Vagina (tissue), 2 donors: Measurements from ENCODE around the gene NRAP.

Experiments used
- CTCF ChIP-seq, 3 experiments: fragments of 450-650 bp in 2 of 3; fragments of 200-600 bp in 1 of 3; sonication (generic) in 1 of 3; IDR thresholded peaks; one replicate each; pipeline ENCODE4 v1.5.1; 2017 to 2019; ENCODE audit warnings: antibody characterized with exemption in 3 of 3, mild to moderate bottlenecking in 2 of 3, moderate library complexity in 2 of 3
- POLR2A ChIP-seq, 2 donors: fragments of 450-650 bp; IDR thresholded peaks; one replicate each; pipeline ENCODE4 v1.6.1; 2017; ENCODE audit warnings: antibody characterized with exemption in 2 of 2, mild to moderate bottlenecking in 2 of 2, moderate library complexity in 2 of 2
- POLR2AphosphoS5 ChIP-seq, 2 donors: sonication (generic); formaldehyde crosslinking; IDR thresholded peaks; one replicate each; pipeline ENCODE4 v1.9.0; 2017; ENCODE audit warnings: antibody characterized with exemption in 2 of 2, mild to moderate bottlenecking in 2 of 2, low read depth in 1 of 2; ENCODE audit not compliant: insufficient read depth in 1 of 2

GRCh38 chr10:113539789-113540188 lies 124.1 kb downstream of the NRAP start:
- TF ChIP-seq POLR2A (IDR thresholded peaks at IDR 0.05) (no peak), CTCF (IDR thresholded peaks at IDR 0.05) (no peak), POLR2AphosphoS5 (IDR thresholded peaks at IDR 0.05; ENCODE audit: insufficient read depth in 1 of 2, low read depth in 1 of 2) (no peak)
